Measurements from ENCODE around the gene CTNS.

DNA sequence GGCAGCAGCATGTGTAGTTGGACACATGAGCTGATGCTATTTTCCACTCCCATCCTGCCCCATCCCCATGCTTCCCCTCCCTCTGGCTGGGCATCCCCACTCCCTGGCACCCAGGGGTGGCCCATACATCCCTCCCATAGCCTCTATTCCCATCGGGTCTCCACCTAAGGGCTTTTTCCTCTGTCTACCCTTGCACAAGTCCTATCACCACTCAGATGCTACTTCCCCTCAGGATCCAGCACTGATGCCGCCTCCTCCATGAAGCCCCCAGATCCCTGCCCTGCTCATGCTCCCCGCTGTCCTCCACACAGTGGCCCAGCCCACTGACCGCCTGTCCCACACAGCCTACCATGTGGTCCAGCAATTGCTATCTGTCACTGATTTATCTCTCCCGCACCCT lies 43.2 kb upstream of the CTNS start:
- TF ChIP-seq, protein P1, sequence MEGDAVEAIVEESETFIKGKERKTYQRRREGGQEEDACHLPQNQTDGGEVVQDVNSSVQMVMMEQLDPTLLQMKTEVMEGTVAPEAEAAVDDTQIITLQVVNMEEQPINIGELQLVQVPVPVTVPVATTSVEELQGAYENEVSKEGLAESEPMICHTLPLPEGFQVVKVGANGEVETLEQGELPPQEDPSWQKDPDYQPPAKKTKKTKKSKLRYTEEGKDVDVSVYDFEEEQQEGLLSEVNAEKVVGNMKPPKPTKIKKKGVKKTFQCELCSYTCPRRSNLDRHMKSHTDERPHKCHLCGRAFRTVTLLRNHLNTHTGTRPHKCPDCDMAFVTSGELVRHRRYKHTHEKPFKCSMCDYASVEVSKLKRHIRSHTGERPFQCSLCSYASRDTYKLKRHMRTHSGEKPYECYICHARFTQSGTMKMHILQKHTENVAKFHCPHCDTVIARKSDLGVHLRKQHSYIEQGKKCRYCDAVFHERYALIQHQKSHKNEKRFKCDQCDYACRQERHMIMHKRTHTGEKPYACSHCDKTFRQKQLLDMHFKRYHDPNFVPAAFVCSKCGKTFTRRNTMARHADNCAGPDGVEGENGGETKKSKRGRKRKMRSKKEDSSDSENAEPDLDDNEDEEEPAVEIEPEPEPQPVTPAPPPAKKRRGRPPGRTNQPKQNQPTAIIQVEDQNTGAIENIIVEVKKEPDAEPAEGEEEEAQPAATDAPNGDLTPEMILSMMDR (conservative IDR thresholded peaks at IDR 0.05): no peak
- TF ChIP-seq ZFX (IDR thresholded peaks at IDR 0.05): no peak
